GM19351 (cell line): ENCODE data around the gene APOM.

Experiments used
- ATAC-seq: cut with Tn5 transposase; IDR thresholded peaks from one replicate; pipeline ENCODE4 v1.9.1; 2021; ENCODE audit warnings: mild to moderate bottlenecking, moderate library complexity; ENCODE audit not compliant: unreplicated experiment

Gene APOM

GRCh38 chr6:31657406-31658157, 1.9 kb downstream of the APOM start:
- no peak for ATAC-seq

GRCh38 chr6:31658158-31658688, 2.5 kb downstream of the APOM start:
- ATAC-seq = no peak

- ATAC-seq = no peak
Observed at GRCh38 chr6:31658983-31659648, 3.4 kb downstream of the APOM start.

- no peak for ATAC-seq
Observed at GRCh38 chr6:31659649-31660380, 4.1 kb downstream of the APOM start.

DNA sequence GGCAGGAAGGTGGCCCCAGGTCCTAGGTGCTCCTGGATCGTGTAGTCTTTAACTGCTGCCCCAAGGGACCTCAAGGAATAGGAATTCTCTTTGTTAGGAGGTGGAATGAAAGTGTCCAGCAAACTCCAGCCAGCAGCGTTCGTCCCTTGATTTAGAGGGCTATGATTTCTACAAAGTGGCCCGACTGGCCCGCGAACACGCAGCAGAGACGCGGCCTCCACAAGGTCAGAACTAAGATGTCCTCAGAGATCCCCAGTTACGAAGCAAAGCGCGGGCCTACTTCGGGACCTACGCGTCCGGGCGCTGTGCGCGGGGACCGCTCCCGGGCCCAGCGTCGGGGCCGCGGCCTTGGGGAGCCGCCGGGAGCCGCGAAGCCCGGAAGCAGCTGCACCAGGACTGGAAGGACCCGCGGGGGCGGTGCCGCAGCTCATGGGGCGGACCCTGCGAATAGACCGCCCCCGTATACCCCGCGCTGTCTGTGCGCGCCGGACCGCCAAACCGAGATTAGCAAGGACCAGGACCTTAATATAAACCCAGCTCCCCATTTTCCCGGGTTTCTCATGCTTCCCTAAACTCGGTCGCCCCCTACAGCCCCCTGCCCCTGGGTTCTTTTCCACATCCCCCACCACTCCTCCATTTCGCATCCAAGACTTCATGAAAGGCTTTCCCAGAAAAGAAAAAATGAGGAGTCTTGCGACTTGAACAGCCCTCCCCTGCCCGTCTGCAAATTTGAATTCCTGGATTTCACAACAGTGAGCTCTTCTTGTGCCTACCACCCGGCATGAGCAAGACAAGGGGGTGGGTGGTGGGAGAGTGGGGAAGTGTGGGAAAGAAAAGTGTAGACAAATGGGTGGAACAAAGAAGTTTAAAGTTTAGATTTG, 4.9 kb downstream of the APOM start, which contains the start of gene C6orf47:
C6orf47 (minus strand) TSS at position 398 of the 881 bp plus-strand sequence. CDS start 831 bp downstream, outside the sequence.
- peak; percentile 55 for ATAC-seq

- no peak for ATAC-seq
Observed at GRCh38 chr6:31661262-31662123, 5.8 kb downstream of the APOM start.

- no peak for ATAC-seq
Observed at GRCh38 chr6:31662124-31662723, 6.5 kb downstream of the APOM start.

DNA sequence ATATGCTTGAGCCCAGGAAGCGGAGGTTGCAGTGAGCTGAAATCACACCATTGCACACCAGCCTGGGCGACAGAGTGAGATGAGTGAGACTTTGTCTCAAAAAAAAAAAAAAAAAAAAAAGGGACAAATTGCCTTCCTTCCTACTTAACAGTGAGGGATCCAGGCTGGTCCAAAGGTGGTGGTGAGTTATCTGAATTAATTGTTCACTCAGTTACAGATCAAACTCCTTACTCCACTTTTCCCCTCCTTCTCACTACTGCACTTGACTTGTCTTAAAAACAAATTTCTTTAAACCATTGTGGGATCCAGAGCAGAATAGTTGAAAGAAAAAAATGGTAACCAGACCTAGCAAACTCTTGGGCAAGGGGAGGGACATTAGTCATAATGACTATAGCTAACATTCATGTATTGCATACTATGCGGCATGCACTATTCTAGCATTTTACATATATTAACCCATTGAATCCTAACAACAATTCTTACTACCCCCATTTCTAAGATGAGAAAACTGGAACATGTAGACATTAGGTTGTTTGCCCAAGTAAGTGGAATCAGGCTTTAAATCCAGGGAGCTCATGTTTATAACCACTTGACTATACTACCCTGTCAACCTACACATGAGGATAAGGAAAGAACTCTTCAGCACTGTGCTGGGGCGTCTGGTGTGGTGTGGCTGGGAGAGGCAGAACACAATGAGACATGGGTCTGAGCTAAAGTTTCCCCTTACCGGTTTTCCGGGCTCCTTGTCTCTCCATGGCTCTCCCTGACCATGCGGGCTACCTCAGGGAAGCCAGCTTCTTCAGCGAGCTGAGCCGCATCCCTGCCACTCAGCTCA, 7.6 kb downstream of the APOM start:
- ATAC-seq = no peak

DNA sequence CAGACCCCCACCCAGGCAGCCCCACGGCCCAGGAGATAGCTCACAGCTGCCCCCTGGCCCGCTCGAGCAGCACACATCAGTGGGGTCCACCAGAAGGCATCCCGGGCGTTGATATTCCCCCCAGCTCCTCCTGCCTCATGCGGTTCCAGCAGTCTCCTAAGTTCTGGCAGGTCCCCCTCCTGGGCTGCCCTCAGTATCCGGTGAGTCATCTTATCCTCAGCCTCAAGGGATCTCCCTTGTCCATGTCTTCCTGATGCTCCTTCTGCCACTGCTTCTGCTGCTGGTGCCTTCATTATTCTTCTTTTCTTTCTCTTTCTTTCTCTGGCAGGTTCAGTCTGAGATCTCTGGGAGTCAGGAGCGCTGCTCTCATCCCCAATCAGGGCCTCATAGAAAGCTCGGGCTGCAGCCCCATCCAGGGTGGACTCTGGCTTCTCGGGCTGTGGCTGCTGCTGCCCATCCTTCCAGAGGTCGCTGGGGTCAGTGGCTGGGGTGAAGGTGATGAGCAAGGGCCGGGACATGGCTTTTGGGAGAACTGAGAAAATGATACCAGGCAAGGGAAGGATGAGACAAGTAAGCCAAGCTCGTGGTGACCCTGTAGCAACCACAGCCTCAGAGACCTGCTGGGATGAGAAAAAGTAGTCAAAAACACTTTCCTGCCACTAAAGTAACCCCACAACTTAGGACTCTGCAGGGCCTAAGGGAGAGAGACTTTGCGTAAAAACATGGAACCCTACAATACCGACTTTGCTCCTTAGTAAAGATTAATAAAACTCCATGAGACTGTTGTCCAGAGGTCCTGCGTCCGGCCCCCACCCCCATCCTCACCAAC, 8.5 kb downstream of the APOM start:
- no peak for ATAC-seq

DNA sequence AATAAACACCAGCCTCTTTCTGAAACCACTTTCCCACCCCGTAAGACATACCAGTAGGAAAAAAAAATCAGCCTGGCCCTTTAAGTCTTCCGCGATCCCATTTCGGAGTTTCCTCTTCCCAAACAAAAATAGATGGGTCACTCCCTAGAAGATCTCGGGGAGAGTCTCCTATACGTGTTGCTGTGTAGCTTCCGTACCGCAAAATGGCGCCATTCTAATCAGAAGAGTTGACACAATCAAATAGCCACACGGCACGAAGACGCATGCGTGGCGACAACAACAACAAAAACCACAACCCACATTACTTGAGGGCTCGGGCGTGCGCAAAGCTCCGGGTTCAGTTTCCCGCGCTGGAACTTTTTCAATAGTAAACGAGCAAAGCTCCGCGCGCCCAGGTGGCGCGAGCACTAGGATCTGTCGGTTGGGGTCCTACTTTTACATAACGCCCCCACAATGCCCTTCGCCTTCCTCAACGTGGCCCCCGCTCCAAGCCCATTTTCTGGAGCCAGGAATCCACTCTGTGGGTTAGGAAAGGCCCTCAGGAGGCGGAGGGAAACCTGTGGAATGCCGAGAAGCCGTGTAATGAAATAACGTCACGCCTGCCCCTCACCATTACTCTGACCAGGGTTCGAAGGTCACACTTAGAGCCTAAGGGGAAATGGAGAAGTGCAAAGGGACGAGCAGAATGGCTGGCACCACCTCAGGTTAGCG, 9.3 kb downstream of the APOM start, which contains the start of gene GPANK1:
GPANK1 (minus strand) TSS at position 208 of the 711 bp plus-strand sequence. CDS start 519 bp downstream, outside the sequence.
- ATAC-seq = no peak

GRCh38 chr6:31665501-31666336, 10.0 kb downstream of the APOM start, which contains the start of gene CSNK2B:
TSS of gene CSNK2B (plus strand) at chr6:31666080. CDS start at chr6:31666832, 752 bp downstream.
- peak; percentile 79 for ATAC-seq

GRCh38 chr6:31666337-31666965, 10.8 kb downstream of the APOM start:
- no peak for ATAC-seq

DNA sequence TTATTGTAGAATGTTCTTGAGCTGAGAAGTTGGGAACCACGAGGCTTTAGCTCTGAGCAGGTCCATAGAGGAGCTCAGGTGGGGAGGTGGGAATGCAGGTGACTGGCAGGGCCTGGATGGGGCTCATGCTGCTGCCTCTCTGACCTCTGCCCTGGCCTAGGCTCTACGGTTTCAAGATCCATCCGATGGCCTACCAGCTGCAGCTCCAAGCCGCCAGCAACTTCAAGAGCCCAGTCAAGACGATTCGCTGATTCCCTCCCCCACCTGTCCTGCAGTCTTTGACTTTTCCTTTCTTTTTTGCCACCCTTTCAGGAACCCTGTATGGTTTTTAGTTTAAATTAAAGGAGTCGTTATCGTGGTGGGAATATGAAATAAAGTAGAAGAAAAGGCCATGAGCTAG, 14.0 kb downstream of the APOM start, which contains the start of gene LY6G5B:
LY6G5B (plus strand) TSS at position 301 of the 400 bp plus-strand sequence. CDS start 975 bp downstream, outside the sequence.
- ATAC-seq = no peak

- no peak for ATAC-seq
Observed at GRCh38 chr6:31676322-31676903, 20.7 kb downstream of the APOM start.

DNA sequence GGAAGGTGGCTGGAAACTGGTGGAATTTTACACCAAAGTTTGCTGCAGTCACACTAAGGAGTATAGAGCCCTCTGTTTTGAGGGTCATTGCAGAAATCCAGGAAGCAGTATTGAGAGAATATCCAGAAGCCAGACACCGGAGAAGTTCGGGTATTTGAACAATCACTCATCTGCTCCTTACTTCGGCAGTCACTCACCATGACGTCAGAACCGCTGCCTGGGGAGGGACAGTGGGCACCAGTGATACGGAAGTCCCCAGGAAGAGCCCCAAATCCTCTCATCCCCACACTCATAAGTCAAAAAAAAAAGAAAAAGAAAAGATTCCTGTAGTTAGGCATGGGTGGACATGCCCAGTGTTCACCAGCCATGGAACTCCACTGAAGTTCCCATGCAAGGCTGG, 21.2 kb downstream of the APOM start:
- no peak for ATAC-seq
